ENCODE measurements around the gene CADM4.

- TF ChIP-seq, protein P1, sequence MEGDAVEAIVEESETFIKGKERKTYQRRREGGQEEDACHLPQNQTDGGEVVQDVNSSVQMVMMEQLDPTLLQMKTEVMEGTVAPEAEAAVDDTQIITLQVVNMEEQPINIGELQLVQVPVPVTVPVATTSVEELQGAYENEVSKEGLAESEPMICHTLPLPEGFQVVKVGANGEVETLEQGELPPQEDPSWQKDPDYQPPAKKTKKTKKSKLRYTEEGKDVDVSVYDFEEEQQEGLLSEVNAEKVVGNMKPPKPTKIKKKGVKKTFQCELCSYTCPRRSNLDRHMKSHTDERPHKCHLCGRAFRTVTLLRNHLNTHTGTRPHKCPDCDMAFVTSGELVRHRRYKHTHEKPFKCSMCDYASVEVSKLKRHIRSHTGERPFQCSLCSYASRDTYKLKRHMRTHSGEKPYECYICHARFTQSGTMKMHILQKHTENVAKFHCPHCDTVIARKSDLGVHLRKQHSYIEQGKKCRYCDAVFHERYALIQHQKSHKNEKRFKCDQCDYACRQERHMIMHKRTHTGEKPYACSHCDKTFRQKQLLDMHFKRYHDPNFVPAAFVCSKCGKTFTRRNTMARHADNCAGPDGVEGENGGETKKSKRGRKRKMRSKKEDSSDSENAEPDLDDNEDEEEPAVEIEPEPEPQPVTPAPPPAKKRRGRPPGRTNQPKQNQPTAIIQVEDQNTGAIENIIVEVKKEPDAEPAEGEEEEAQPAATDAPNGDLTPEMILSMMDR (conservative IDR thresholded peaks at IDR 0.05 in 1 of 2, IDR thresholded peaks at IDR 0.05 in 1 of 2; ENCODE audit: low read depth in 1 of 2, low read length in 2 of 2): no peak
- no peak for TF ChIP-seq EZH2 (IDR thresholded peaks at IDR 0.05; ENCODE audit: low read length, missing control alignments)
These were observed 3.4 kb downstream of the CADM4 start for GRCh38 chr19:43636121-43636683.

Measured in fibroblast of lung (primary cell).